GM12892 (cell line): ENCODE data around the gene VGLL4.
A peak's percentile ranks its signal among the peaks of the same experiment; 100 is the strongest.

Experiments used
- DNase-seq: peaks from one replicate; pipeline ENCODE4 v3.0.0; 2011; ENCODE audit not compliant: insufficient read length
- FAIRE-seq: peaks from 2 replicates; lab custom pipeline; 2011; peaks lifted over from hg19 to GRCh38; lab: Jason Lieb, UNC
- POLR2A ChIP-seq: IDR thresholded peaks from 2 replicates; pipeline ENCODE4 v1.6.1; 2011; ENCODE audit warnings: low read depth, low read length, control low read depth
- POLR2AphosphoS5 ChIP-seq: IDR thresholded peaks from 2 replicates; pipeline ENCODE4 v1.6.1; 2011; ENCODE audit warnings: low read depth, low read length, control low read depth
- TAF1 ChIP-seq: IDR thresholded peaks from 2 replicates; pipeline ENCODE4 v1.6.1; 2011; ENCODE audit warnings: low read depth, mild to moderate bottlenecking, control low read depth, low read length, borderline replicate concordance

Gene VGLL4

GRCh38 chr3:11588338-11588737 is 55.4 kb downstream of the VGLL4 start:
- DNase-seq (no peak), FAIRE-seq (no peak)
- TF ChIP-seq POLR2A (no peak), POLR2AphosphoS5 (no peak), TAF1 (no peak)

- DNase-seq (no peak), FAIRE-seq (no peak)
- TF ChIP-seq POLR2A (no peak), TAF1 (no peak), POLR2AphosphoS5 (no peak)
These were observed 55.9 kb downstream of the VGLL4 start for GRCh38 chr3:11587766-11588165.

GRCh38 chr3:11584570-11584969 is 59.1 kb downstream of the VGLL4 start:
- TF ChIP-seq POLR2AphosphoS5 (no peak), POLR2A (no peak), TAF1 (no peak)
- DNase-seq (no peak), FAIRE-seq (no peak)

- DNase-seq (no peak), FAIRE-seq (no peak)
These were observed 60.1 kb downstream of the VGLL4 start for GRCh38 chr3:11583638-11584046.

GRCh38 chr3:11583235-11583634 is 60.5 kb downstream of the VGLL4 start:
- DNase-seq (no peak), FAIRE-seq (no peak)
- TF ChIP-seq TAF1 = no peak
- no peak for TF ChIP-seq POLR2A
- TF ChIP-seq POLR2AphosphoS5 = no peak

More at GRCh38 chr3:11583638-11584046, 60.1 kb downstream of the VGLL4 start:
- TF ChIP-seq POLR2A (no peak), POLR2AphosphoS5 (no peak), TAF1 (no peak)

- no peak for TF ChIP-seq POLR2AphosphoS5
- FAIRE-seq (no peak), DNase-seq (no peak)
These were observed 61.3 kb downstream of the VGLL4 start for GRCh38 chr3:11582191-11582968.

GRCh38 chr3:11581237-11582190 is 62.2 kb downstream of the VGLL4 start:
- FAIRE-seq = no peak
- DNase-seq = no peak
- TF ChIP-seq TAF1 (no peak), POLR2A (no peak), POLR2AphosphoS5 (no peak)

GRCh38 chr3:11580645-11581044 is 63.1 kb downstream of the VGLL4 start:
- TF ChIP-seq TAF1 = no peak
- no peak for TF ChIP-seq POLR2A
- no peak for TF ChIP-seq POLR2AphosphoS5
- FAIRE-seq (no peak), DNase-seq (no peak)

GRCh38 chr3:11578169-11578568 is 65.5 kb downstream of the VGLL4 start:
- DNase-seq = no peak
- FAIRE-seq = no peak
- TF ChIP-seq POLR2A (no peak), TAF1 (no peak), POLR2AphosphoS5 (no peak)

GRCh38 chr3:11576453-11576852 is 67.3 kb downstream of the VGLL4 start:
- DNase-seq (no peak), FAIRE-seq (peak; percentile 33)
- no peak for TF ChIP-seq POLR2A
- no peak for TF ChIP-seq TAF1
- no peak for TF ChIP-seq POLR2AphosphoS5

- FAIRE-seq (no peak), DNase-seq (no peak)
- TF ChIP-seq POLR2A (no peak), POLR2AphosphoS5 (no peak)
These were observed 68.0 kb downstream of the VGLL4 start for GRCh38 chr3:11575677-11576076.
